Kidney epithelial cell (primary cell): ENCODE data around the gene B3GNT8. TPM values are rescaled to one million over a fixed set of nuclear protein-coding genes. Genes with fewer than 3 reads are reported as not detected.

Source experiments
- DNase-seq: peaks from one replicate; pipeline ENCODE4 v3.0.0-alpha.2; 2010; ENCODE audit warnings: low read depth
- H3K27me3 ChIP-seq: 2 replicates; pipeline ENCODE4 v1.6.0; 2011; ENCODE audit warnings: low read length; ENCODE audit not compliant: control insufficient read depth, insufficient read depth
- H3K36me3 ChIP-seq: 2 replicates; pipeline ENCODE4 v1.5.1; 2011; ENCODE audit warnings: low read length; ENCODE audit not compliant: control insufficient read depth, insufficient read depth
- H3K4me3 ChIP-seq: 2 replicates; pipeline ENCODE4 v1.5.1; 2011; ENCODE audit warnings: low read depth, mild to moderate bottlenecking, control low read depth, low read length
- CTCF ChIP-seq: IDR thresholded peaks from 2 replicates; pipeline ENCODE4 v1.5.1; 2011; ENCODE audit warnings: mild to moderate bottlenecking, moderate library complexity, low read length, control low read depth, inconsistent platforms; ENCODE audit not compliant: insufficient read depth, poor library complexity, severe bottlenecking
- total RNA-seq: library from RNA; depleted of rRNA; stranded (reverse); fragments of >200 nt; gene quantifications from 2 replicates; pipeline ENCODE4 v1.2.3, GENCODE V29; 2015

B3GNT8 gene
- total RNA-seq, 1 donor from 2014 or later: 1.2 TPM

- Histone ChIP-seq H3K27me3 (no peaks in the 10 kb centered on the region), H3K4me3 (no peak overlapping the region), H3K36me3 (peaks cover 1% of the 10 kb centered on the region)
- peak; percentile 33 for TF ChIP-seq CTCF
- DNase-seq: no peak
These were observed 4.5 kb upstream of the B3GNT8 start for GRCh38 chr19:41431426-41432386.

GRCh38 chr19:41430922-41431321 is 3.7 kb upstream of the B3GNT8 start:
- no peak overlapping the region for H3K4me3 ChIP-seq
- no peak for DNase-seq
- no peak for TF ChIP-seq CTCF
- peaks cover 1% of the 10 kb centered on the region for H3K36me3 ChIP-seq
- no peaks in the 10 kb centered on the region for H3K27me3 ChIP-seq

- Histone ChIP-seq H3K36me3 (peaks cover 1% of the 10 kb centered on the region), H3K27me3 (no peaks in the 10 kb centered on the region), H3K4me3 (no peak overlapping the region)
- TF ChIP-seq CTCF: no peak
- no peak for DNase-seq
These were observed 1.3 kb upstream of the B3GNT8 start for GRCh38 chr19:41428481-41428859.

GRCh38 chr19:41427647-41428480 is 690 bp upstream of the B3GNT8 start:
- Histone ChIP-seq H3K4me3 (peak overlapping the region; percentile 19), H3K27me3 (no peaks in the 10 kb centered on the region), H3K36me3 (peaks cover 1% of the 10 kb centered on the region)
- DNase-seq: no peak
- no peak for TF ChIP-seq CTCF

- peaks cover 1% of the 10 kb centered on the region for H3K36me3 ChIP-seq
- no peak for TF ChIP-seq CTCF
- DNase-seq: no peak
- H3K4me3 ChIP-seq: no peak overlapping the region
- no peaks in the 10 kb centered on the region for H3K27me3 ChIP-seq
These were observed 895 bp downstream of the B3GNT8 start for GRCh38 chr19:41426116-41426841.
